Tibial nerve (tissue), 4 donors: ENCODE measurements around the gene PADI3.

ENCODE experiments used
- CTCF ChIP-seq, 5 experiments: fragments of 200-600 bp in 3 of 5; fragments of 450-650 bp in 2 of 5; sonication (generic) in 3 of 5; IDR thresholded peaks; one replicate each; pipeline ENCODE4 v1.5.1; 2016 to 2019; ENCODE audit warnings: antibody characterized with exemption in 5 of 5, mild to moderate bottlenecking in 3 of 5, moderate library complexity in 2 of 5
- EP300 ChIP-seq, 2 donors: sonication (generic); formaldehyde crosslinking; IDR thresholded peaks; one replicate each; pipeline ENCODE4 v1.6.1; 2017; ENCODE audit warnings: antibody characterized with exemption in 2 of 2, mild to moderate bottlenecking in 1 of 2

GRCh38 chr1:17210176-17210575 is 38.7 kb upstream of the PADI3 start:
- no peak for TF ChIP-seq EP300 (IDR thresholded peaks at IDR 0.05)
- no peak for TF ChIP-seq CTCF (IDR thresholded peaks at IDR 0.05)
